Retinal pigment epithelial cell (primary cell): Measurements from ENCODE around the gene PBOV1.

ENCODE experiments used
- DNase-seq: peaks from one replicate; pipeline ENCODE4 v3.0.0-alpha.2; 2010; ENCODE audit warnings: low read depth
- H3K4me3 ChIP-seq: 2 replicates; pipeline ENCODE4 v1.5.1; 2011; ENCODE audit warnings: mild to moderate bottlenecking, low read length, control low read depth, moderate library complexity
- CTCF ChIP-seq: conservative IDR thresholded peaks from 2 replicates; pipeline ENCODE4 v1.5.1; 2011; ENCODE audit warnings: low read depth, low read length, control low read depth, inconsistent platforms

The PBOV1 gene

GRCh38 chr6:138182939-138183789 lies 35.1 kb downstream of the PBOV1 start:
- no peak overlapping the region for H3K4me3 ChIP-seq

GRCh38 chr6:138176652-138177232 lies 41.5 kb downstream of the PBOV1 start:
- DNase-seq: no peak
- TF ChIP-seq CTCF: no peak
- H3K4me3 ChIP-seq: no peak overlapping the region

More at GRCh38 chr6:138182939-138183789, 35.1 kb downstream of the PBOV1 start:
- TF ChIP-seq CTCF: no peak
- no peak for DNase-seq

- no peak overlapping the region for H3K4me3 ChIP-seq
- no peak for DNase-seq
- no peak for TF ChIP-seq CTCF
Observed at GRCh38 chr6:138175596-138175995, 42.7 kb downstream of the PBOV1 start.
